SH-SY5Y (cell line): ENCODE measurements around the gene ADCYAP1.

Experiments used
- GATA2 ChIP-seq: IDR thresholded peaks from 2 replicates; pipeline ENCODE4 v1.6.1; 2011; ENCODE audit warnings: mild to moderate bottlenecking, low read depth, low read length
- GATA3 ChIP-seq: IDR thresholded peaks from 2 replicates; pipeline ENCODE4 v1.6.1; 2011; ENCODE audit warnings: low read depth, mild to moderate bottlenecking, low read length, moderate library complexity

ADCYAP1 gene

DNA sequence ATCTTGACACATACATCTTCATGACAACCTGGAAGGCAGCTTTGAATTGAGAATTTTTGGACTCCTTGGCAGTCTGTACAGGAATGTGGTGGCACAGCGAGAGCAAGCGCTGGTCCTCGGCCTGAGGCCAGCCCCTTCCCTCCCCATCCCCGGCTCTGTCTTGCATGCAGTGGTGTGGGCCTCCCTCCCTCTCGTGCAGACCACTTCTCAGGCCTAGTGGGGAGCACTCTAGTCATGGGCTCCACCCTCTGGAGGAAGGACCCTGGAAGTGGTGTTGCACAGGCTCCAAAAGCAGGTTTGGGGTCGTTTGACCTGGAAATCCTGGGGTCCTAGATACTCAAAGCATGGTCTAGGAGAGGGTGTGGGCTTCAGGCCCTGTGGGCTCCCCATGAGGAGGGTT is 32.3 kb downstream of the ADCYAP1 start:
- TF ChIP-seq GATA2 (no peak), GATA3 (no peak)

DNA sequence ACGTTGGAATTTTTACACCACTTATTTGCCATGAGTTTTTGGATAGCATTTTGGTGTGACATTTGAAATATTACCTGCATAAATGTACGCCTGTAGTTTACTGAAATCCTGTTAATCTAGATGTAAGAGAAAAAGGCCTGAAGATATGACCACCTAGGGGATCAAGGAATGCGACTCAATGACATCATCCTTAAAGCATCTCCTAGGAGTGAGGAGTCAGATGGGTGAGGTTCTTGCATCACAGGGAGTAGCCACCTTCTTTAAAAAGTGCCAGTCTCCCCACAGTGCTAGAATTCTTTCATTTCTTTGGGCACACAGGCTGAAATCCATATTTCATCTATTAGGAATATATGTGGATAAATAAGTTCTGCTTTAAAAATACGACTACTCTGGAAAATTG is 34.5 kb downstream of the ADCYAP1 start:
- TF ChIP-seq GATA3 (no peak), GATA2 (no peak)

DNA sequence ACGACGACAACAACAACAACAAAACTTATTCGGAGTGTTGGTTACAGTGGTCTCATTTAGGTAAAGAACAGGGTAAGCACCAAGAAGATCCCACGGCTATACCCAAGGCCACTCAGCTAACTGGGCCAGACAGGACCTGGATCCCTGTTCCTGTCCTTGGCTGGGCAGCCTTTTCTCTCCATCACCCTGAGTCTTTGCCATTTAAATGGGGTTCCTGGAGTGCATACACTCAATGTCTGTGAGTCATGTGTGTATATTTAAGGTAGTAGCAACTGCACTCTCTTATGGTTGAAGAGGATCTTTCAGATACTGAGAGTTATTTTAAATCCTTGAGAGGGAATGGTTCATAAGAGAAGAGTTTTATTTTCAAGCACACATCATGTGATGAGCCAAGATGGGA is 35.3 kb downstream of the ADCYAP1 start:
- TF ChIP-seq GATA3 (no peak), GATA2 (no peak)

DNA sequence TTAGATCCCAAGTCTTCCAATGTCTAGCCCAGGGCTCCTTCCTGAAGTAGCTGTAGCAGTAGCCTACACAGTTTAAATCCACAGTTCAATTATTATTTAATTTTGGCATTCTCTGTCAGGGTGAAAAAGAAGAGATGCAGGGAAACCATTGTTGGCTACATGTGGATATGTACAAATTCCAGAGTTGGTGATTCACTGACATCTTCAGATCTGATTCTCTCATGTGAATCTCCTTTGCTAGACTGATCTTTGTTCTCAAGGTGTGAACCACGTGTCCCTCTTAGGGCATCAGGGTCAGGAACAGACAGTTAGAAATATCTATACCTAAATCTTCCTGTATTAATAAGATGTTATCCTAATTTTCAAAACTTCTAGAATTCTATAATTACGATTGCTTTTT is 36.7 kb downstream of the ADCYAP1 start:
- TF ChIP-seq GATA3 (no peak), GATA2 (no peak)

DNA sequence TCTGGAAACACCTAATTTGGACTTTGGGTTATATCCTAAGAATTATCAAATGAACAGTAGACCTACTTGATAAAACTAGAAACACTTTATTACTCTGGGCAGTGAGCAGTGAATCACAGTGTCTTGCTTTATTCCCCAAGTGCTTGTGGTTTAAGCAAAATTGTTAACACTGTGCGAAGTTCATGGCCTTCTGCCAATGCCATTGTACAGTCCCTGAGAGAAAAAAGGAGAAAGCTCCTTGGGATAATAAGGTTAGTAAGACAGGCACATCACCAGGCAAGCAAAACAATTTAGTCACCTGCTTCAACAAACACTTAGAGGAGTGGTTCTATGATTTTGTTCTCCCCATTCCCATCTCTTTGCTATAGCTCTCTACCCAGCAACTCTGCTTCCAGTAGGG is 39.8 kb downstream of the ADCYAP1 start:
- TF ChIP-seq GATA2 = no peak
- TF ChIP-seq GATA3 = no peak

DNA sequence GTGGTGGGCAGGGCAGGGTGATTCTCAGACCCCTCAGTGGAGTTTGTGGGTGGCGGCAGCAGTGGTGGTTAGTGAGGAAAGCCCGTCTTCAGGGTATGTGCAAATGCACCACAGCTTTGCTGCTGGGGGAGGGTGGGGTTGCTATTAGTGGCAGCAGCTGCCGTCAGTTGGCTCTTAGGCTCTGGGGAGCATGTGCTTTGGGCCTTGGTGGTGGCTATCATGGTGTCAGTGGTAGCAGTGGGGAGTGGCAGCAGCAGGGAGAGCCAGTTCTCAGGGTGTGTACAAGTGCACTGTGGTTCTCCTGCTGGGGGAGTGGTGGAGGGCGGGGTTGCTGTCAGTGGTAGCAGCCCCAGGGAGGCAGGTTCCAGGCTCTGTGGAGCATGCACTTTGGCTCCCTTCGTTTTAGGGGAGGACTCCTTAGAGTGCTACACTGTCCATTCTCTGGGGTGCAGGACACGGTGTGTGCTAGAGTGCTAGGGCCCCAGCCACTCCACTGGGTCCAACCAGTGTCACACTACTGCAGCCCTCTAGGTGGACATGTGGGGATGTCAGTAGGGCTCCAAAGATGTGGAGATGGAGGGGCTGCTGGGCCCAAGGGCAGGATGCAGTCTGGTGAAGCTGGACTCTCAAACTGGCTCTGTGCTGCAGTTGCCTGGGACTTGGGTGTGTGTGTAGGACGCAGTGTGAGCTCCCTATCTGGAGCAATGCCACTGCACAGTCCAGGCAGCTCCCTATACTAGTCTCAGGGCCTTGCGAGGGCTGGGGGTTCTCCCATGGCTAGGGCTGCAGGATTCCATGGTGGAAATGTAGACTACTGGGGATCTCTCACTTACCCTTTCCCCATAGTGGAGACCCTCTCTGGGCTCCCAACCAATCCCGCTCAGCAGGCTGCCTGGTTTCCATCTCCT is 45.3 kb downstream of the ADCYAP1 start:
- TF ChIP-seq GATA2 (no peak), GATA3 (no peak)

DNA sequence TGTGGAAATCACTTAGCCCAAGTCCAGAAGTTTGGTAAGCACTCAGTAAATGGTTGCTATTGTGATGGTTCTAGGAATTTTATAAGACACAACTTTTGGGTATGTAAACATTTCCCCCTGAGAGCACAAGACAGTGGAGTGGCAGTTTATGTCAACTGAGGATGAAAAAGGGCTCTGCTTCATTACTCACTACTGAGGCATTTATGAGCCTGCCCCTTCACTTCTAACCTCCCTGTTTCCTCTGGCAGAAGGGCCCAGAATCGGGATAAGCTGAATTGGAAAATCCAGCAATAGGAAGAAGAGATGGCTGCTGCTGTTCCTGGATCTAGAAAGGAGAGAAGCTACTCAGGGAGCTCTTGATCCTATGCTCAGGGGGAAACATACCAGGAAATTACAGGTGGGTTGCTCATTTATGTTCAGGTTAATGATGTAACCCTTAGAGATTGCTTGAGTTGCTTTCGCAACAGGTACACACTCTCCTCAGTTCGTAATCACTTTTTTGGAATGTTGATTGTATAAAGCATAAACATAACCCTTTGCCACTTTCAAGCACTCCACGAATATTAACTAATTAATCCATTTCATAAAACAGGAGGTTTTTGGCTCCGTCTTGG is 46.3 kb downstream of the ADCYAP1 start:
- no peak for TF ChIP-seq GATA3
- no peak for TF ChIP-seq GATA2

DNA sequence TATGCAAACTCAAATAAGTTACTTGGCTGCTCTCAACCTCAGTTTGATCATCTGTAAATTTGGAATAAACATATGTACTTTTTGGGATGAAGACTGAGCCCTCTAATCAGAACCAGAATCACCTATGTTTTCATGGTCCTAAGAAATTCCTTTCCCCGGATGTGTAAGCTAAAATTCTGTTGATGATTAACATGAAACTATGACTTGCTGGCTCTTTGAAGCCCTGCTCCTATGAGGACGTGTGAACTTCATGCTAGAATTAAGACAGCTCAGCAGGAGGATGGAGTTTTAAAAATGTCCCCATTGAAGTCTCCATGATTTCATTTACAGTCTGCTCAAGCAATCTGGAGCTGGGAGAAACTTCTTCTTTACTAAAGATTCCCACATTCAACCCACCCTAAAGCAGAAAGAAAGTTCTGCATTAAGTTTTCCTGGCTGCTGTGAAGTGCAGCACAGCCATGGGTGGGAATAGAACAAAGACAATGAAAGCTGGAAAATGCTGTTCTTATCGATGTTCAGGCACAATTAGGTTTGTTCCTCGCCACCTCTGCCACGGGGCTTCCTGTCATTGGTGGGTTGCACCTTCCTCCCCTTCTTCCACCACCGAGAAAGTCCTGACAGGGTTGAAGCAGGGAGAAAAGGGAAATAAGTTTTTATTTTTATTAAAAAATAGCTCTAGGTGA is 50.9 kb downstream of the ADCYAP1 start:
- no peak for TF ChIP-seq GATA2
- TF ChIP-seq GATA3 = no peak

DNA sequence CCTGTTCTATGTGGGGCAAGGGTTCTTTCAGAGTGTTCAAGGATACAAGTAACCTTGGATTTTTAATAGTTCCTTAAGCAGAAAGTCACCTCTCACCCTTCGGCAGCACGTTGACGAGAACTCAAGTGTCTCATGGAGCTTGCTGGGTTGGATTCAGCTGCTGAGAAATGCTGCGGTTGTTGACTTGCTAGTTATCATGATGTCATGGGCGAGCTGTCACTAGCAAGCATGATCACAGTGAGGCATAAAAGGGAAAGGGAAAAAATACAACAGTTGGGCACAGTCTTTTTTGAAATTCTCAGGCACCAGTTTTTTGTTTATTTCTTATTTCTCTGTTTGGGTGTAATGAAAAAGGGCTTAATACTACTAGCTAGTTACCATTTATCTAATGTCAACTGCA is 53.2 kb downstream of the ADCYAP1 start:
- TF ChIP-seq GATA3 (no peak), GATA2 (no peak)

DNA sequence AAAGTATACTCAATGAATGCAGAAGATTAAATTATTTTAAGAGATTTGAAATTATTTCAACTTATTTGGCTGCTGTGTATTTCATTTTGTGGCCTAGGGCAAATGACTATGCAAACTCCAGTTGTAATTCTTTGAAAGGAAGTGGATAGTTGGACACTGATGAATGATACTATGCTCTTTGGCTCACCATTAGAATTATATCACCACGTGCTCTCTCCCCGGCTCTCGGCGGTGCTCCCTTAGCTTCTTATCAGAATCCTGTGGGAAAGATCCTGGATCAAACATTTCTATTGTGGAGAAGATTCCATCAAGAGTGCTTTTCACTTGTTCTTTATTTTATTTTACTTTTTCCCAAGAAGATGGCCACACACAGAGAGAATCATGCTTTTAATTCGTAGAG is 55.2 kb downstream of the ADCYAP1 start:
- TF ChIP-seq GATA2 = no peak
- no peak for TF ChIP-seq GATA3
